BLaER1 treated with 17β-estradiol and CSF1 and Interleukin-3, amounts not matched to agents 10 nM and 100 nM (cell line): ENCODE data around the gene ADIRF.
"Not testable (repeated sequence)": the region's sequence is repeated elsewhere in the genome, so short reads cannot be mapped to it uniquely, and the experiment has no call there.

Experiments
- H3K27ac ChIP-seq, 11 experiments: shearing (Covaris generic); formaldehyde crosslinking; 2 replicates each; pipeline ENCODE4 v1.8.1; 2022
- H3K27me3 ChIP-seq, 11 experiments: shearing (Covaris generic); formaldehyde crosslinking; 2 replicates each; pipeline ENCODE4 v1.8.1; 2022
- H3K36me3 ChIP-seq, 11 experiments: shearing (Covaris generic); formaldehyde crosslinking; 2 replicates each; pipeline ENCODE4 v1.8.1; 2022
- H3K4me1 ChIP-seq, 10 experiments: shearing (Covaris generic); formaldehyde crosslinking; 2 replicates each; pipeline ENCODE4 v1.8.1; 2022
- H3K4me2 ChIP-seq, 11 experiments: shearing (Covaris generic); formaldehyde crosslinking; 2 replicates each; pipeline ENCODE4 v1.8.1; 2022
- H3K4me3 ChIP-seq, 10 experiments: shearing (Covaris generic); formaldehyde crosslinking; 2 replicates each; pipeline ENCODE4 v1.8.1; 2022
- H3K9ac ChIP-seq, 11 experiments: shearing (Covaris generic); formaldehyde crosslinking; 2 replicates each; pipeline ENCODE4 v1.8.1; 2022
- H3K9me3 ChIP-seq, 11 experiments: shearing (Covaris generic); formaldehyde crosslinking; replicated peaks in 1 of 11; 2 replicates each; pipeline ENCODE4 v1.8.1; 2022
- H4K20me1 ChIP-seq, 11 experiments: shearing (Covaris generic); formaldehyde crosslinking; 2 replicates each; pipeline ENCODE4 v1.8.1; 2022
- Cebpa-rat ChIP-seq, 11 experiments: shearing (Covaris generic); IDR thresholded peaks; 2 replicates each; pipeline ENCODE4 v1.8.1; 2022

The ADIRF gene

DNA sequence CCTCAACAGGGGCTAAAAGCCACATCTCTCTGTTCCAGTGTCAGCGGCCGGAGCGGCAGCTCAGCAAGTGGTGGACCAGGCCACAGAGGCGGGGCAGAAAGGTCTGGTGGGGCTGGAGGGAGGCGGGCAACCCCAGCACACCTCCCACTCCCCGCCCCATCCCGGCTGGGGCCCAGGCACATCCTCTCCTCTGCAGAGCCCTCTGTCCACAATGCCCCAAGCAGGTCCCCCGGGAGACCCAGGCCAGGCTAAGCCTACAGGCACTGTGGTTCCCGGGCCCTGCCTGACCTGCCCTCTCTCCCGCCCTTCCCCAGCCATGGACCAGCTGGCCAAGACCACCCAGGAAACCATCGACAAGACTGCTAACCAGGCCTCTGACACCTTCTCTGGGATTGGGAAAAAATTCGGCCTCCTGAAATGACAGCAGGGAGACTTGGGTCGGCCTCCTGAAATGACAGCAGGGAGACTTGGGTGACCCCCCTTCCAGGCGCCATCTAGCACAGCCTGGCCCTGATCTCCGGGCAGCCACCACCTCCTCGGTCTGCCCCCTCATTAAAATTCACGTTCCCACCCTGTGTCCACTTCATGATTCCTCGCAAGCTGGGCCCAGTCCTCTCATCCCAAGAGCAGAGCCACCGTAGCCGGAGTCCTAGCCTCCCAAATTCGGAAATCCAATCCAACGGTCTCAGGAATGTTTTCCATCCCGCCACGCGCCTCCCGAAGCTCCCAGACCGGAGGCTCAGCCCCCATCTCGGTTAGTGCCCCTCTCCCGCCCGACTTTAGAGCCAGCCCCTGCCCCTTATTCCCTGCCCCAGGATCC, 2.1 kb downstream of the ADIRF start:
- Histone ChIP-seq H4K20me1 (no peaks in the 10 kb centered on the region), H3K9ac (peak overlapping the region; percentile 56 to 95 (median 76)), H3K9me3 (peaks cover 0 to 8% (median 0%) of the 10 kb centered on the region in 11 experiments; a peak in 2 of 22 replicates), H3K27ac (peak overlapping the region; percentile 51 to 95 (median 71)), H3K36me3 (no peaks in the 10 kb centered on the region), H3K27me3 (peaks cover 23 to 48% (median 45%) of the 10 kb centered on the region in 11 experiments), H3K4me1 (peaks cover 17 to 66% (median 37%) of the 10 kb centered on the region in 10 experiments), H3K4me2 (peak overlapping the region; percentile 72 to 95 (median 86)), H3K4me3 (peak overlapping the region; percentile 50 to 70 (median 59))
- TF ChIP-seq Cebpa-rat (IDR thresholded peaks at IDR 0.05), result no peak

DNA sequence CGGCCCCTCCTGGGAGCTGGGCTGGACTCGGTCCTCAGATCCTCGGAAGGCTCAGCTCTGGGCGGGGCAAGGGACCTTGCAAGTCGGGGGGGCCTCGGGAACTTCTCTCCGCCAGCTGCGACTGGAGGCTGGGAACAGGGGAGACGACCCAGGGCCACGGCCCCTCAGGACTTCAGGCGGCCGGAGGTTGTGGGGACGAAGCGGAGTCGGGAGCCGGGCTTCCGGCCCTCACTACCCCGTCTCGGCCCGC, 2.6 kb downstream of the ADIRF start:
- H3K9ac ChIP-seq, result peak overlapping the region; percentile 56 to 95 (median 76)
- H4K20me1 ChIP-seq, result no peaks in the 10 kb centered on the region
- H3K4me3 ChIP-seq, result peak overlapping the region; percentile 50 to 70 (median 59)
- H3K36me3 ChIP-seq, result no peaks in the 10 kb centered on the region
- peak overlapping the region; percentile 72 to 95 (median 86) for H3K4me2 ChIP-seq
- H3K9me3 ChIP-seq, result peaks cover 0 to 8% (median 0%) of the 10 kb centered on the region in 11 experiments; a peak in 2 of 22 replicates
- peaks cover 23 to 48% (median 45%) of the 10 kb centered on the region in 11 experiments for H3K27me3 ChIP-seq
- peaks cover 17 to 61% (median 36%) of the 10 kb centered on the region in 10 experiments for H3K4me1 ChIP-seq
- peak overlapping the region; percentile 51 to 95 (median 71) for H3K27ac ChIP-seq
- no peak for TF ChIP-seq Cebpa-rat (IDR thresholded peaks at IDR 0.05)

DNA sequence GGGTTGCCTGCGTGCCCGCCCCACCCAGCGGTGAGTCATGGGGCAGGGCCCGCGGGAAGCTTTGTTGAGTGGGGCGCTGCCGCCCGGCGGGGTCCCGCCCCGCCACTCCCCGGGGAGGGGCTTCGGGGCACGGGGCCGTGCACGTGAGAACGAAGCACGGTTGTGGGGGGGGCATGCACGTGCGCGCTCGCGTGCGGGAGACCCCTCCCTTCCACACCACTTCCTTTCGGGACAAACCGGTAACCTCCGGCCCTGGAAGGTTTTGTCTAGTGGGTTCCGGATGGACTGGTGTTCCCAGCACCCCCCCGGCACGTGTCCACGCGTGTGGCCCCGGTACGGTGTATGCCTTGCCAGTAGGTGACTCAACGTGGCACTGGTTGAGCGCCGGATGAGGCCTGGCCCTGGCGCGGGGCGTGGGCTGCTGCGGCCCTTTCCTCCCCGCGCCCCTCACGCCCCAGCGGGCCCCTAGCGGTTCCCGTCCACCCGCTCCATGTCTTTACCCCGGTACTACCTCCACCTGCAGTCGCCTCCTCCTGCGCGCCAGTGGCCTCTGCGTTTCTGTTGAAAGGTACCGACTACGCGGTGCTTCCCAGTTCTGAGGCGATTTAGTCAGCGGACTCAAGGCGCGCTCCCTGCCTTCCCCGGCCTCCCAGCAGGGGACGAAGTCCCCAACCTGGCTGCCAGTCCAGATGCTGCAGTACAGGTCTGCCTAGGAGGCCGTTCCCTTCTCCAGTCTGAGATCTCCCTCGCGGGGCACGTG, 3.1 kb downstream of the ADIRF start:
- Histone ChIP-seq H3K4me1 (peaks cover 14 to 56% (median 31%) of the 10 kb centered on the region in 10 experiments), H3K9ac (peak overlapping the region; percentile 56 to 95 (median 76); a peak in 21 of 22 replicates), H3K27ac (peak overlapping the region; percentile 51 to 95 (median 71))

DNA sequence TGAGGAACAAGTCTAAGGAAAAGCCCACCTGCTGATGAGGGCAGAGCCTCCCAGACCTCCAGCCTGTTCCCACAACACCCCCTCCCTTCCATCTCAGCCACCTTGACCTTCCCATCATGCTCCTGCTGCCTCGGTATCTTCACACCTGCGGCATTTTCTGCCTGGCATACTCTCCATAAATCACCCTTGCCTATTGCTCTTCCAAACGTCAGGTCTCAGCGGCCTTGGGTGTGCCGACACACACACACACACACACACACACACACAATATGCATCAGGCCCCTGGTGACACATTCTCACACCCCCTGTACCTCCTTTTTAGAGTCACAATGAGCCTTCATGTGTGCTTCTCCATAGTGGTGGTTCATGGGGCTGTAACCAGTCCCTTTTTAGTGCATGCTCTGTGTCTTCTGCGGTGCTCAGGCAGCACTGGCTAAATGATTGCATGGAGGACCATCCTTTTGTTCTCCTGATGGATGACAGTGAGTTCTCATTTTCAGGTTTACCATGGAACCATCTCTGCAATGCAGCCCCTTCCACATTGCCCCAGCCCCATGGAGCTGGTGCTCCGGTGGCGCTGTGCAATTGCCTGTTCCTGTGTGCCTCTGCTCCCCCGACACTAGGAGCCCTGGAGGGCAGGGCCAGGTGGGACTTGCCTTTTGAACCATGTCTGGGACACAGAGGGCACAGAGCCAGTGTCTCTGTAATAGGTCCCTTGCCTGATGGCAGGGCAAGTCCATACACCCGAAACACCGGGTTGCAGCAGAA, 4.5 kb downstream of the ADIRF start:
- no peak overlapping the region for H3K27ac ChIP-seq
- H4K20me1 ChIP-seq, result no peaks in the 10 kb centered on the region
- H3K4me2 ChIP-seq, result no peak overlapping the region
- H3K27me3 ChIP-seq, result peaks cover 19 to 42% (median 39%) of the 10 kb centered on the region in 11 experiments
- no peak for TF ChIP-seq Cebpa-rat (IDR thresholded peaks at IDR 0.05)
- H3K36me3 ChIP-seq, result no peaks in the 10 kb centered on the region
- H3K9me3 ChIP-seq, result peaks cover 0 to 8% (median 0%) of the 10 kb centered on the region in 11 experiments; a peak in 2 of 22 replicates
- H3K4me3 ChIP-seq, result no peak overlapping the region
- H3K4me1 ChIP-seq, result peaks cover 13 to 42% (median 25%) of the 10 kb centered on the region in 10 experiments
- no peak overlapping the region for H3K9ac ChIP-seq

More for the DNA sequence above, 3.1 kb downstream of the ADIRF start:
- no peak for TF ChIP-seq Cebpa-rat (IDR thresholded peaks at IDR 0.05)
- Histone ChIP-seq H3K4me3 (peak overlapping the region; percentile 50 to 70 (median 59)), H3K4me2 (peak overlapping the region; percentile 72 to 95 (median 86)), H3K9me3 (peaks cover 0 to 8% (median 0%) of the 10 kb centered on the region in 11 experiments; a peak in 2 of 22 replicates), H3K27me3 (peaks cover 23 to 48% (median 45%) of the 10 kb centered on the region in 11 experiments), H4K20me1 (no peaks in the 10 kb centered on the region), H3K36me3 (no peaks in the 10 kb centered on the region)

DNA sequence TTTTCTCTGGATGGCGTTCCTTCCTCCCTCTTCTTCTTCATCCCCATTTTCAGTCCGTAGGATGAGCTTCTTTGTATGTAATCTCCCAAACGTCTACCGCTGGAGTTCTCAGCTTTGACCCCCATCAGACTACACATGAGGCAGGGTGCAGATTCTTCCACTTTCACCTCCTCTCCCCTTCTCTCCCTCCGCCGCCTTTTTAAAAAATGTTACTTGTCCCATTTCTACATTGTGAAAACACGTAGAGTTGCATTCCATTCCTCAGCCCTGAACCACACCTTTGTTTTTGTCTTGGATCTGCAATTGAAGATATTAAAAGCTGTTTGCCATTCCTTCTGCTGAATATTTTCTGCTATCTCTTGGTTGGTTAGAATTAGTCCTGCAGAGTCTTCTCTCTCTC, 6.2 kb downstream of the ADIRF start:
- no peak overlapping the region for H3K4me2 ChIP-seq
- H3K4me3 ChIP-seq, result no peak overlapping the region
- no peaks in the 10 kb centered on the region for H4K20me1 ChIP-seq
- no peak for TF ChIP-seq Cebpa-rat (IDR thresholded peaks at IDR 0.05)
- peaks cover 0 to 8% (median 0%) of the 10 kb centered on the region in 11 experiments; a peak in 2 of 22 replicates for H3K9me3 ChIP-seq
- H3K4me1 ChIP-seq, result peaks cover 13 to 27% (median 25%) of the 10 kb centered on the region in 10 experiments
- peaks cover 2 to 26% (median 22%) of the 10 kb centered on the region in 11 experiments; a peak in 20 of 22 replicates for H3K27me3 ChIP-seq
- H3K9ac ChIP-seq, result no peak overlapping the region
- H3K27ac ChIP-seq, result no peak overlapping the region
- H3K36me3 ChIP-seq, result no peaks in the 10 kb centered on the region

DNA sequence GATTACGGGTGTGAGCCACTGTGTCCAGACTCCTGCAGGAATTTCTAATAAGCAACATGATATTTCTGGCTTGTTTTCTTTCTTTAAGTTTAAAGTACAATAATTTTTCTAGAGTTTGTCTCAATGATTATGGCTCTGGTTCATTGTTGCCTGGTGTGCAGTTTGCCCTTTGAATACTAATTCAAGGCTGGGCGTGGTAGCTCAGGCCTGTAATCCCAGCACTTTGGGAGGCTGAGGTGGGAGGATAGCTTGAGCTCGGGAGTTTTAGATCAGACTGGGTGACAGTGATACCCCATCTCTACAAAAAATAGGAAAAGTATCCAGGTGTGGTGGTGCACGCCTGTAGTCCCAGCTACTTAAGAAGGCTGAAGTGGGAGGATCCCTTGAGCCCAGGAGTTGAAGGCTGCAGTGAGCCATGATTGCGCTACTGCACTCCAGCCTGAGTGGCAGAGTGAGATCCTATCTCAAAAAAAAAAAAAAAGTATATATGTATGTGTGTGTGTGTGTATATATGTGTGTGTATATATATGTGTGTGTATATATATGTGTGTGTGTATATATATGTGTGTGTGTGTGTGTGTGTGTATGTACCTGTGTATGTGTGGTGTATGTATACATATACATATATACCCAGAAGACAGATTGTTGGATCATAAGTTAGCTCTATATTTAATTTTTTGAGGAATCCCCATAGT, 8.2 kb downstream of the ADIRF start:
- no peaks in the 10 kb centered on the region for H3K36me3 ChIP-seq
- H3K4me1 ChIP-seq, result peaks cover 0 to 29% (median 14%) of the 10 kb centered on the region in 10 experiments; a peak in 17 of 20 replicates
- H3K4me2 ChIP-seq, result no peak overlapping the region
- H3K27ac ChIP-seq, result no peak overlapping the region
- peaks cover 0 to 4% (median 0%) of the 10 kb centered on the region in 11 experiments; a peak in 2 of 22 replicates for H3K9me3 ChIP-seq
- no peak for TF ChIP-seq Cebpa-rat (IDR thresholded peaks at IDR 0.05)
- H4K20me1 ChIP-seq, result no peaks in the 10 kb centered on the region
- H3K9ac ChIP-seq, result no peak overlapping the region
- peaks cover 0 to 5% (median 2%) of the 10 kb centered on the region in 11 experiments; a peak in 10 of 22 replicates for H3K27me3 ChIP-seq
- H3K4me3 ChIP-seq, result no peak overlapping the region

DNA sequence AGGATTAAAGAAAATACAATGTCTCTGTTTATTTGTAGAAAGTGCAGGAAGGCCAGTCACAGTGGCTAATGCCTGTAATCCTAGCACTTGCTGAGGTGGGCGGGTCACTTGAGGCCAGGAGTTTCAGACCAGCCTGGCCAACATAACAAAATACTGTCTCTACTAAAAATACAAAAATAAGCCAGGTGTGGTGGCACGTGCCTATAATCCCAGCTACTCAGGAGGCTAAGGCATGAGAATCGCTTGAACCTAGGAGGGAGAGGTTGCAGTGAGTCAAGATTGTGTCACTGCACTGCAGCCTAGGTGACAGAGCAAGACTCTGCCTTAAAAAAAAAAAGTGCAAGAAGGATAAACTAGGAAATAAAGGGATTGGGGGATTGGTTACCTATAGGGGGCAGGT, 10.2 kb downstream of the ADIRF start:
- H4K20me1 ChIP-seq, H3K9ac ChIP-seq, H3K27me3 ChIP-seq, H3K27ac ChIP-seq, H3K36me3 ChIP-seq, H3K9me3 ChIP-seq, H3K4me2 ChIP-seq, H3K4me3 ChIP-seq: not testable (repeated sequence)
- peaks cover 0 to 32% (median 7%) of the 10 kb centered on the region in 10 experiments; a peak in 15 of 20 replicates for H3K4me1 ChIP-seq

DNA sequence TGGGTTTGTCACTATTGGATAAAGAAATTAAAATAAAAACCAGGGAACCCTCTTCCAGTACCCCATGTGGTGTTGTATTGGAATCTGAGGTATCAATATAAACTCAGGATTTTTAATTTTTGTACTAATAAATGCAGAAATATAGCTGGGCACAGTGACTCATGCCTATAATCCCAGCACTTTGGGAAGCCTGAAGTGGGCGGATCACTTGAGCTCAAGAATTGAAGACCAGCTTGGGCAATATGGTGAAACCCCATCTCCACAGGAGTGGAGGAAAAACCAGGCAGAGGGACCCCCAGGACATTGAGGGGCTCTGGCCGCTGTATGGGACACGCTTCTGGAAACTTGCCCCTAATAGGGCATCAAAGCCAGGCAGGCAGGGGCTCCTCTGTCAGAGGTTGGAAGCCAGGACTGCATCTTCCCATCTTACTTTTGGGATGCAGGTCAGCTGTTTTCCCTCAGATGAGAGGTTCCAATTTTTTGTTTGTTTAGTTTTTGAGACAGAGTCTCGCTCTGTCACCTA, 11.1 kb downstream of the ADIRF start:
- Histone ChIP-seq H3K4me1 (peaks cover 0 to 32% (median 7%) of the 10 kb centered on the region in 10 experiments; a peak in 15 of 20 replicates), H3K36me3 (no peaks in the 10 kb centered on the region), H3K27ac (no peak overlapping the region), H3K4me2 (peak overlapping the region in 3 of 11 experiments; percentile 50 to 82 (median 66); a peak in 5 of 22 replicates), H3K9ac (no peak overlapping the region), H3K4me3 (no peak overlapping the region), H3K9me3 (no peaks in the 10 kb centered on the region), H4K20me1 (no peaks in the 10 kb centered on the region), H3K27me3 (no peaks in the 10 kb centered on the region)
- TF ChIP-seq Cebpa-rat (IDR thresholded peaks at IDR 0.05), result no peak
